NCI-H2081 treated with DMSO at 0.1 percent for 48 hours (cell line): ENCODE results near the gene NR3C2.

Experiments
- DNase-seq: peaks from one replicate; lab custom pipeline; 2025; lab: John Stamatoyannopoulos, UW

Gene NR3C2

GRCh38 chr4:148311526-148311925, 130.7 kb downstream of the NR3C2 start:
- no peak for DNase-seq

GRCh38 chr4:148310756-148311155, 131.5 kb downstream of the NR3C2 start:
- no peak for DNase-seq

DNA sequence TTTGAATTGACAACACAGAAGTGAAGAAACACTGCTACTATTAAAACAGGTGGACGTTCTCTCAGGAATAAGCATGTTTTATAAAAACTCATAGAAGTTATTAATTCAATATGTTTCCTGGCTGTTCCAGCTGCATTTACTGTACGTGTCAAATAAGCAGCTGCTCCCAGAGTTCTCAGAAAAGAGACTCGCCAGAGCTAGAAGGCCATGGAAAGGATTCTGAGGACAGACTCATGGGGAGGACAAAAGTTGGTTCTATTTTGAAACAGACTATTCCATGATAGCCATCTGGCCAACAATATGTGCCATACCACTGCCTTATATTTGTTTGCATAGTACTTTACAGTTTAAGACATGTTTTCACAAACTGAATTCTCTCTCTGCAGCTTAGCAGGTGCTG, 136.5 kb downstream of the NR3C2 start:
- no peak for DNase-seq

DNA sequence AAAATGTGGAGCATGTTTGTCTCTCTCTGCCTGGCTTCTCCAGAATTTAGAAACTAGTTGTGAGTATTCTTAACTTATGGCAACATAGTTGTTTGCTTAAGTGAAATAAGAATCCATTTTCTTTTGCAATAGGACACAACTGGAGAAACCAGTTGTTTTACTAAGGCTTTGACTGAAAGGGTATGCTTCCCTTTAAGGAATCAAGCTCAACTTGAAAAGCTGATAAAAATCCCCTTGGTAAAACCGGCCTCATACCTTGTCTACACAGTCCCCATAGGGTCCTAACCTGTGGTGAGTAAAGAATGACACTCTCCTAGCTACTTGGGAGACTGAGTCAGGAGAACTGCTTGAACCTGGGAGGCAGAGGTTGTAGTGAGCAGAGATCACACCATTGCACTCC, 139.8 kb downstream of the NR3C2 start:
- DNase-seq, result no peak

DNA sequence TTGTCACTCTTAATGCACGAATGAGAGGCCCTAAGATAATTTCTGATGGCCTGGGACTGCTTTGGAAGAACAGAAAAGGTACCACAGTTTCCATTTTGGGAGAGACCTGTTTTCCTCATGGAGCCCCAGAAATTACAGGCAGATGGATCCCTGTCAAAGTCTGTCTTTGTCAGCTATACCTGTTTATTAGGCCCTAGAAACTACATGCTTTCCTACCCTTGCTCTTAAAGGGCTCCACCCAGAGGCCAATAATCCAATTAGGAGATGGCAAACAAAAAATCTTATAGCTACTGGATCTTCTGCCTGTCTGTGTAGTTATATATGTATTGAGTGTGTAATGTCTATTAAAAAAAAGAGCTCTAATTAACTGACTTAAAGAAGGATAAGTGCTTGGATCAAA, 141.3 kb downstream of the NR3C2 start:
- DNase-seq, result no peak

- DNase-seq, result no peak
Observed at GRCh38 chr4:148299337-148299736, 142.9 kb downstream of the NR3C2 start.

DNA sequence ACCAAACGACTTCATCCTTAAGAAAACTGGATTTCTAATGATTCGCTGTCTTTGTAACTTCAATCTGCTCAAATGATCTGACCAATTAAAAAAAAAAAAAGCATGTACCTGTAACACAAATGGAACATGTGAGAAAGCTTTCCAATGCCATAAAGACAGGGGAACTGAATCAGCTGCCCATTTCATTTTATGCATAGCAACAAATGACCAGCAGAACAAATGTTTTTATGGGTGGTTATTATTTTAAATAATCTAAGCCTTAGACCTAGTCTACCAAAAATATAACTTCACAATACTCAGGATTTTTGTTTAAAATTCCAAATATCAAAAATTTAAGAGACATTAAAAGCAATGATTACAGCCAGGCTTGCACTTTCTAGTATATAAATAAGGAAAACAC, 145.7 kb downstream of the NR3C2 start:
- DNase-seq, result no peak

- DNase-seq, result no peak
Observed at GRCh38 chr4:148295642-148296041, 146.6 kb downstream of the NR3C2 start.

DNA sequence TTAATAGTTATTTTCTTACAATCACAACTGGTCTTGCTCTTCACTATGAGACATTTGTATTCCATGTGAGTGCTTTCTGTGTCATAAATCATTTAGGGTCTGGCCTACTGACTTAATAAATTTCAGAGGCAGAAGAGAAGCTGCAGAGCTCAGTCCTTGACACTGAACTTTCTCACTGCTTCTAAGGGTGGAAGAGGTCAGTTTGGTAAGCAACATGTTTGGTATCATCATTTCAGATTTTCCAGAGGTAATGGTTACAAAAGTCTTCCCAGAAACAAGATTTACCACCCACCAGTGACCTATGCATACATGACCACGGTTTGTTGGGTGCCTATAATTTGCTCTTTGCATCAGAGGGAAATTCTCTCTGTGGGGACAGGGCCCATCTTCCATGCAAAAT, 148.6 kb downstream of the NR3C2 start:
- no peak for DNase-seq

GRCh38 chr4:148292686-148293085, 149.5 kb downstream of the NR3C2 start:
- DNase-seq, result no peak

DNA sequence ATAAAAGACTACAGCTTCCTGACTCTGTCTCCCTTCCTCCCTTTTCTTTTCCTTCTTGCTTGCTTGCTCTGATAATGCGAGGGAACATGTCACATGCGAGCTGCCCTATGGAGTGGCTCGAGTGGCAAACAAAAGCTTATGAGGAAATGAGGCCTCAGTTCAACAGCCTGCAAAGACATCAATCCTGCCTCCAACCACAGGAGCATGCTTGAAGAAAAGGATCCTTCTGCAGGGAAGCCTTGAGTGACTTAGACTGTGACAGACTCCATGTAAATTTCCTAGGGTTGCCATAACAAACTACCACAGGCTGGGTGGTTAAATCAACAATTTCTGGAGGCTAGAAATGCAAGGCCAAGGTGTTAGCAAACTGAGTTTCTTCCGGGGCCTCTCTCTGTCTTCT, 152.5 kb downstream of the NR3C2 start:
- DNase-seq, result no peak

- no peak for DNase-seq
Observed at GRCh38 chr4:148288448-148288847, 153.8 kb downstream of the NR3C2 start.

DNA sequence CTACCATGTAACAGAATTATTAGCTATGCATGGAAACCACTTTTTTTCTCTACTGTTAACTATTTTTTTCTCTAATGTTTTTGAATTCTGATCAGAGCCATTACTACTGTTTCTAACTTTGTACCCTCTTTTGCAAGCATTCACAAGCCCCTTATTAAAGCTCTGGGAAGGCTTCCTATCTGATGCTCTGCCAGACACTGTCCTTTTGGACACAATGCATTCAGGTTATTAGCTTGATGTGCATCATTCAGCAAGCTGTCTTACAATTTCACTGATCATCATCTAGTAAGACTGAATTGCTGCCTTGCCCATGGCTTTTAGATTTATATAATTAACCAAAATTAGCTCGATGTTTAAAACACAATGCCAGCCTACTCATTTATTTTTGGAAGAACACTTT, 155.1 kb downstream of the NR3C2 start:
- DNase-seq, result no peak

DNA sequence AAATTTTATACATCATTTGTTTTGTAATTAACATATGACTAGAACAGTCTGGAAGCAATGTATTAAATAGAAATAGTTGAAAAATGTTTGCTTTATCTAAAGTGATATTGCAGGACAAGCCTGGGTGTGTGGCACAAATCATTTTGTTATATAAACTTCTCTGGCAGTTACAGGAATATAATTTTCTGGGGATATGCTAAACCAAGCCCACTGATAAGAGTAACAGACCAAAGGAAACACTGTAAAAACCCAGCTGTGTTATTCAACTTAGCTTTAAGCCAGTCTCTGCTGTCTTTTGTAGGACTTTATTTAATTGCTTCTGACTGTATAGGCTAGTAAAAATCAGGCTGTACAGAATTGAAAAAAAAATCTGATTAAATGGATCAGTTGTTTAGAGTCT, 156.2 kb downstream of the NR3C2 start:
- DNase-seq, result no peak

DNA sequence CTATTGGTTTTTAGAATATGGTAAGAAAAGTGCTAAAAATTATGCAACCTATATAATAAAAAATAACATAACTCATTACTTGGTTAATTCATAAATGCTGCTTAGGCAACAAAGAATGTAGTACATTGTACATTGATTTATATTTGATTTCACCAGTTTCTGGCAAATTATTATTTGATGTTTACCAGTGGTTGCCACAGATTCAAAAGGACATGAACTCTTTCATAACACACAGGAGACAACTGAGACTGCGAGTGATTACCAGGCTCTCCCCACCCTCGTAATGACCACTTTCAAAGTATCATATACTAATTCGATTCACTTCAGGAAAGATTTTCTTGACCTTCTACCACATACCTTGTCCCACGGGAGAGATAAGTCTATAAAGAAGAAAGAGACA, 158.5 kb downstream of the NR3C2 start:
- DNase-seq, result no peak

DNA sequence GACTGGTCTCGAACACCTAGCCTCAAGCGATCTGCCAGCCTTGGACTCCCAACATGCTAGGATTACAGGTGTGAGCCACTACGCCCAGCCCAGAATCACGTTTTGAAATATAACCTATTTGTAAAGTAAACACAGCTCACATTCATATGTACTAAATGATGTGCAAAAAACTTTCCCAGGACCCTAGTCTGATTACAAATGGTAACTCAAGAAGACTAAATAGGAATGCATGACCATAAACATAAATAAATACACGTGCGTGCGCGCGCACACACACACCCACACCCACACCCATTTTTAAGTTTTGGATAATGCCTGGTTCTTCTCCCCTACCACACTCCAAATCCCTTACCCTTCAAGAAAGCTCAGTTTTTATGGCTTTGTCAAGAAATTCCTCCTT, 163.9 kb downstream of the NR3C2 start:
- no peak for DNase-seq

GRCh38 chr4:148275266-148275665, 166.9 kb downstream of the NR3C2 start:
- no peak for DNase-seq

- no peak for DNase-seq
Observed at GRCh38 chr4:148273501-148273986, 168.7 kb downstream of the NR3C2 start.

DNA sequence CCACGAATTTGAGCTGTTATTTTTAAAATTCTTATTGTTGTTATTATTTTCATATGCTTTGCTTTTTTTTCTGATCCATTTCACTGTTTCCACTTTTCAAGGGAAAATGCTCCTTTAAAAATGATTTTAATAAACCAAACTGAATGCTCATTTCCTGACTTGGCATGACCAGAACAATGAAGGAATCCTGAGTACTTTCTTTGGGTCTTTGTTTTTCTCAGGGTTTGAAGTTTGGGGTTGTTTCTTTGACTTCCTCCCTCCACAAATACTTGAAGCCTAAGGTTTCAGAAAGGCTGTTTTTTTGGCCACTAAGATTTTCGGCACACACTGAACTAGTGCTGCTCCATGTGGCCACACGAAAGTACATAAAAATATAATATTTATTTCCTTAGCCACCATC, 171.0 kb downstream of the NR3C2 start:
- DNase-seq, result no peak

- DNase-seq, result no peak
Observed at GRCh38 chr4:148270630-148271029, 171.6 kb downstream of the NR3C2 start.

GRCh38 chr4:148268835-148269234, 173.4 kb downstream of the NR3C2 start:
- no peak for DNase-seq

DNA sequence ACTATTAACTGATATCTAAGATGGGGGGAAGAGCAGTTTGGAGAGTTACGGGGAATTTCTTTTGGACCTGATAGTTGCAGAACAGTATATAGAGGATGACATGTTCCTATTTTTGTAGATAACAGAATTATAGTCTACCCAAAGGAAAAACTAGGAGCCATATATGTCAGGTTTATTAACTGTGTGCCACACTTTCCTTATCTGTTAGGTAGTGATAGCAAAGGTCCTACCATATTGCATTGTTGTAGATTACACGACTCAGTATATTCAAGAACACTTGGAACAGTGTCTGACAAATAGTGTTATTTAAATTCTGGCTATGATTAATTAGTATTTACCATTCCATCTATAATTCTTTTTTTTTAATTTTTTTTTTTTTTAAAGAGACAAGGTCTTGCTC, 175.3 kb downstream of the NR3C2 start:
- no peak for DNase-seq

GRCh38 chr4:148266240-148266639, 176.0 kb downstream of the NR3C2 start:
- no peak for DNase-seq

DNA sequence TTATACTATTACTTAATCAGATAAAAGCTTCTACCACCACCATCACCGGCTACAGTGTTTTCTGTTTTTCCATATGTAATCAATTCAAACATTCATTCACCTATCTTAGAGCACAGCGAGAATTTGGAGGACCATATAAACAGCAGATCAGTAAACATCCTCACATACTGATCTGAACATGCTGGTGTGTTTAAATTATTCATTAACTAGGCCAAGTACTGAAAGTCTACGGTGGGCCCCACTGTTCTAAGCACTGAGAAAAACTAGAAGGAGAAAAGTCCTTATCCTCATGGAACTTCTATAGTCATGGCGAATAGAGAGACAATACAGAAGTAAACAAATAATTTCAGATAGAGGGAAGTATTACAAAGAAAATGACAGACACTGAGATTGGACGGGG, 176.6 kb downstream of the NR3C2 start:
- DNase-seq, result no peak

DNA sequence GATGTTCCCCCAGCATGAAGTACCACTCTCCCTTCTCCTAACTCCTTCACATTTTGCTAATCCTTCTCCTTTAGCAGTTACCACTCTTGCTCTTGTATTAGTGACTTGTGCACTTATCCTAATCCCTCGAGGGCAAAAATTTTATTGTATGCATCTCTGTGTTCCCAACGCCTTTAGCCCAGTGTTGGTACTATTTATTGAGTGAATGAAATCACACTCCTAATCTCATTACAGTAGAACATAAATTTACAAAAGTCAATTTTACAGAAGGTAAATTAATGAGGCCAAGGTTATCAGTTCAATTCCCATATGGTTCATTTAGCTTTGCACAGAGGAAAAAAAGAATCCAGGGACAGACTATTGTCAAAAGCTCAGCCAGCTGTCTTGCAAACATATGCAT, 178.4 kb downstream of the NR3C2 start:
- no peak for DNase-seq
